ENCODE results near the gene ABHD12.

The ABHD12 gene

DNA sequence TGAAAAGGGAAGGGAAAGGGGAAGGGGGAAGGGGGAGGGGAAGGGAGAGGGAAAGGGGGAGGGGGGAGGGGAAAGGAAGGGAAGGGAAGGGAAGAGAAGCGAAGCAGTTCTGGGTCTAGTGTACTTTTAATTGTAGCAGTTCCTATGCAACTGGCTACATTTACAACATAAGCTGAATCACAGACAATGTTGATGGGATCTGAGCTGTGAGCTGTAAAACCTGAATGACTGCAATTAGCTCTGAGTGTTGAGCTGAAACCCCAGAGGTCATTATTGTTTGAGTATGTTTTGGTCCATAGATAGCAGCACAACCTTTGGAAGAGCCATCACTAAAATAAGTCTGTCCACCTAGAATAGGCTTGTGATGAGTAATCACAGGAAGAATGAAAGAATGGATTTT, 7.2 kb upstream of the ABHD12 start:
- Histone ChIP-seq H3K4me1 (ENCODE audit: insufficient read depth, low read length) (0 out of 2 replicates have a peak, but pooled peaks cover 5% of the 10 kb centered on the region), H3K79me2 (ENCODE audit: insufficient read depth, low read length) (no peaks in the 10 kb centered on the region), H4K20me1 (ENCODE audit: insufficient read depth, low read length) (no peaks in the 10 kb centered on the region), H2AFZ (ENCODE audit: low read depth, low read length) (no peak overlapping the region), H3K27ac (ENCODE audit: low read length) (no peak overlapping the region), H3K4me2 (ENCODE audit: insufficient read depth, low read length) (no peak overlapping the region), H3K9ac (ENCODE audit: low read depth, low read length) (no peak overlapping the region), H3K27me3 (ENCODE audit: insufficient read depth, low read length, poor library complexity) (no peaks in the 10 kb centered on the region), H3K4me3 (ENCODE audit: low read depth in 1 of 2, low read length in 2 of 2) (no peak overlapping the region), H3K36me3 (ENCODE audit: insufficient read depth, low read length) (no peaks in the 10 kb centered on the region), H3K9me3 (ENCODE audit: insufficient read depth, low read length, severe bottlenecking) (peaks cover 13% of the 10 kb centered on the region)
- ATAC-seq (ENCODE audit: insufficient read depth, low read depth) (no peak), DNase-seq (no peak)
- no peak for TF ChIP-seq EZH2 (IDR thresholded peaks at IDR 0.05; ENCODE audit: borderline replicate concordance, low read depth, low read length, severe bottlenecking)
- TF ChIP-seq, protein P1, sequence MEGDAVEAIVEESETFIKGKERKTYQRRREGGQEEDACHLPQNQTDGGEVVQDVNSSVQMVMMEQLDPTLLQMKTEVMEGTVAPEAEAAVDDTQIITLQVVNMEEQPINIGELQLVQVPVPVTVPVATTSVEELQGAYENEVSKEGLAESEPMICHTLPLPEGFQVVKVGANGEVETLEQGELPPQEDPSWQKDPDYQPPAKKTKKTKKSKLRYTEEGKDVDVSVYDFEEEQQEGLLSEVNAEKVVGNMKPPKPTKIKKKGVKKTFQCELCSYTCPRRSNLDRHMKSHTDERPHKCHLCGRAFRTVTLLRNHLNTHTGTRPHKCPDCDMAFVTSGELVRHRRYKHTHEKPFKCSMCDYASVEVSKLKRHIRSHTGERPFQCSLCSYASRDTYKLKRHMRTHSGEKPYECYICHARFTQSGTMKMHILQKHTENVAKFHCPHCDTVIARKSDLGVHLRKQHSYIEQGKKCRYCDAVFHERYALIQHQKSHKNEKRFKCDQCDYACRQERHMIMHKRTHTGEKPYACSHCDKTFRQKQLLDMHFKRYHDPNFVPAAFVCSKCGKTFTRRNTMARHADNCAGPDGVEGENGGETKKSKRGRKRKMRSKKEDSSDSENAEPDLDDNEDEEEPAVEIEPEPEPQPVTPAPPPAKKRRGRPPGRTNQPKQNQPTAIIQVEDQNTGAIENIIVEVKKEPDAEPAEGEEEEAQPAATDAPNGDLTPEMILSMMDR (IDR thresholded peaks at IDR 0.05; ENCODE audit: borderline replicate concordance, extremely low read depth, low read length, poor library complexity, severe bottlenecking), result no peak

DNA sequence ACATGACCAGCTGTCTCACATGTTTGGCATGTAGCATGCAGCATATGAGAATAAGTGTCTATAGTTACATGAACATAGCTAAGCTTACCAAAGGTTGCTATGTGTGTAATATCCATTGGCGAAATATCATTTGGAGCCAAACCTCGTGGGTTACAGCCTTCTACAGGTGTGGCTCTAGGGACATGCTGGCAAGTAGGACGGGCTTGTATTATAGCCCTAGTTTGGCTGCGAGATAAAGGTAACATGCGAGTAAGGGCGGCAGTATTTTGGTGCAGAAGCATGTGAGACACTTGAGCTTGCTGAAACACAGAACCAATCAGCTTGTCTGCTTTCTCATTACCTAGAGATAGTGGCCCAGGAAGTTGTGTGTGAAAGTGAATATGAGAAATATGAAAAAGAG, 6.5 kb upstream of the ABHD12 start:
- Histone ChIP-seq H3K36me3 (ENCODE audit: insufficient read depth, low read length) (no peaks in the 10 kb centered on the region), H2AFZ (ENCODE audit: low read depth, low read length) (no peak overlapping the region), H3K4me1 (ENCODE audit: insufficient read depth, low read length) (0 out of 2 replicates have a peak, but pooled peaks cover 5% of the 10 kb centered on the region), H3K9ac (ENCODE audit: low read depth, low read length) (no peak overlapping the region), H3K4me3 (ENCODE audit: low read depth in 1 of 2, low read length in 2 of 2) (no peak overlapping the region), H4K20me1 (ENCODE audit: insufficient read depth, low read length) (no peaks in the 10 kb centered on the region), H3K9me3 (ENCODE audit: insufficient read depth, low read length, severe bottlenecking) (peaks cover 5% of the 10 kb centered on the region), H3K27me3 (ENCODE audit: insufficient read depth, low read length, poor library complexity) (no peaks in the 10 kb centered on the region), H3K79me2 (ENCODE audit: insufficient read depth, low read length) (no peaks in the 10 kb centered on the region), H3K27ac (ENCODE audit: low read length) (no peak overlapping the region), H3K4me2 (ENCODE audit: insufficient read depth, low read length) (no peak overlapping the region)
- TF ChIP-seq, protein P1 (IDR thresholded peaks at IDR 0.05; ENCODE audit: borderline replicate concordance, extremely low read depth, low read length, poor library complexity, severe bottlenecking), result no peak
- TF ChIP-seq EZH2 (IDR thresholded peaks at IDR 0.05; ENCODE audit: borderline replicate concordance, low read depth, low read length, severe bottlenecking), result no peak
- DNase-seq, result no peak
- no peak for ATAC-seq (ENCODE audit: insufficient read depth, low read depth)

DNA sequence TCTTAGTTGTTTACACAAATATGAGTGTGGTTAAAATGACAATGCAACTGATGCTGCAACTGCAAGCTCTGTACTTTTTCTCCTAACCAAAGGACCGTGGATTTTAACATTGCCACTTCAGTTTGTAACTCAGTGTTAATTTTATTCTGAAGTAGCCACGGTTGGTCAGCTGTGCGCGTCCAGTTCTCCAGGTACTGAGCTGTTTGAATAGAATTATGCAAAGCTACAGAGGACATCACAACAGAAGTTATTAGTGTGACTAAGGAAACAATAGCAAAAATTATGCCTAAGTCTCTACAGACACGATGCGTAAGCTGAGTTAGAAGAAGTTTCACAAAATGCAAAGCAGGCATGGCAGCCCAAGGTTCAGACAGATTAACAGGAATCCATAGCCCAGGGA, 4.4 kb upstream of the ABHD12 start:
- no peak overlapping the region for H3K9ac ChIP-seq (ENCODE audit: low read depth, low read length)
- H3K27ac ChIP-seq (ENCODE audit: low read length), result no peak overlapping the region
- H3K27me3 ChIP-seq (ENCODE audit: insufficient read depth, low read length, poor library complexity), result no peaks in the 10 kb centered on the region
- no peak for DNase-seq
- TF ChIP-seq EZH2 (IDR thresholded peaks at IDR 0.05; ENCODE audit: borderline replicate concordance, low read depth, low read length, severe bottlenecking), result no peak
- TF ChIP-seq, protein P1 (IDR thresholded peaks at IDR 0.05; ENCODE audit: borderline replicate concordance, extremely low read depth, low read length, poor library complexity, severe bottlenecking), result no peak
- no peaks in the 10 kb centered on the region for H3K9me3 ChIP-seq (ENCODE audit: insufficient read depth, low read length, severe bottlenecking)
- H4K20me1 ChIP-seq (ENCODE audit: insufficient read depth, low read length), result no peaks in the 10 kb centered on the region
- no peaks in the 10 kb centered on the region; the same call in 1 of the 2 replicates for H3K36me3 ChIP-seq (ENCODE audit: insufficient read depth, low read length)
- no peak overlapping the region for H2AFZ ChIP-seq (ENCODE audit: low read depth, low read length)
- ATAC-seq (ENCODE audit: insufficient read depth, low read depth), result no peak
- H3K4me2 ChIP-seq (ENCODE audit: insufficient read depth, low read length), result no peak overlapping the region
- peaks cover 15% of the 10 kb centered on the region for H3K4me1 ChIP-seq (ENCODE audit: insufficient read depth, low read length)
- no peak overlapping the region for H3K4me3 ChIP-seq (ENCODE audit: low read depth in 1 of 2, low read length in 2 of 2)
- H3K79me2 ChIP-seq (ENCODE audit: insufficient read depth, low read length), result peaks cover 6% of the 10 kb centered on the region

DNA sequence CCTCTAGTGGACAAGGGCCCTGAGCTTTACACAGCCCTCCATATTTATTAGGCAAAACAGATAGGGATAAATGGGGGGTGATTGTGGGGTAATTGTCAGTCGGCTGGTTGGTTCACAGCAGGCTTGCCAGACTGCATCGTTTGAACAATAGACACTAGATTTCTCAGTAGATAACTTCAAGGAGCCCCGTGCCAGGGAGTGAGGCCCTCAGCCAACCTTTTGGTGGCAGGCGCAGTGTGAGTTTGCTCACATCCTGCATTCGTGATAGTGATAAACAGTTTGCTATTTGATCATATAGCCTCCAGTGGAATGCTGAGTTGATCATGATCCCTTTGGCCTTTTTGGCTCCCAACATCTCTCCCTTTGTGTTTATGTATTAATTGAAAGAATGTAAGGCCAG, 3.6 kb upstream of the ABHD12 start:
- no peaks in the 10 kb centered on the region for H3K9me3 ChIP-seq (ENCODE audit: insufficient read depth, low read length, severe bottlenecking)
- H3K27me3 ChIP-seq (ENCODE audit: insufficient read depth, low read length, poor library complexity), result no peaks in the 10 kb centered on the region
- peaks cover 13% of the 10 kb centered on the region for H3K79me2 ChIP-seq (ENCODE audit: insufficient read depth, low read length)
- no peak overlapping the region for H3K9ac ChIP-seq (ENCODE audit: low read depth, low read length)
- no peak overlapping the region for H3K4me3 ChIP-seq (ENCODE audit: low read depth in 1 of 2, low read length in 2 of 2)
- H4K20me1 ChIP-seq (ENCODE audit: insufficient read depth, low read length), result peaks cover 4% of the 10 kb centered on the region; the same call in 1 of the 2 replicates
- H2AFZ ChIP-seq (ENCODE audit: low read depth, low read length), result peak overlapping the region; percentile 22; the same call in 1 of the 2 replicates
- DNase-seq (peak; percentile 57), ATAC-seq (ENCODE audit: insufficient read depth, low read depth) (no peak)
- no peak for TF ChIP-seq EZH2 (IDR thresholded peaks at IDR 0.05; ENCODE audit: borderline replicate concordance, low read depth, low read length, severe bottlenecking)
- TF ChIP-seq, protein P1 (IDR thresholded peaks at IDR 0.05; ENCODE audit: borderline replicate concordance, extremely low read depth, low read length, poor library complexity, severe bottlenecking), result no peak
- no peaks in the 10 kb centered on the region; the same call in 1 of the 2 replicates for H3K36me3 ChIP-seq (ENCODE audit: insufficient read depth, low read length)
- H3K4me2 ChIP-seq (ENCODE audit: insufficient read depth, low read length), result no peak overlapping the region
- H3K27ac ChIP-seq (ENCODE audit: low read length), result no peak overlapping the region
- H3K4me1 ChIP-seq (ENCODE audit: insufficient read depth, low read length), result peaks cover 19% of the 10 kb centered on the region

All from DND-41 (cell line).